ENCODE data around the gene MANEA. TPM values are rescaled to one million over a fixed set of nuclear protein-coding genes. Genes with fewer than 3 reads are reported as not detected.

Gene MANEA
- total and polyA plus RNA-seq, 10 of the 15 experiments (the other 5 are each of a cell fraction or from before 2014, with no cell fraction given): 5.8 to 19.5 (median 12.5) TPM

DNA sequence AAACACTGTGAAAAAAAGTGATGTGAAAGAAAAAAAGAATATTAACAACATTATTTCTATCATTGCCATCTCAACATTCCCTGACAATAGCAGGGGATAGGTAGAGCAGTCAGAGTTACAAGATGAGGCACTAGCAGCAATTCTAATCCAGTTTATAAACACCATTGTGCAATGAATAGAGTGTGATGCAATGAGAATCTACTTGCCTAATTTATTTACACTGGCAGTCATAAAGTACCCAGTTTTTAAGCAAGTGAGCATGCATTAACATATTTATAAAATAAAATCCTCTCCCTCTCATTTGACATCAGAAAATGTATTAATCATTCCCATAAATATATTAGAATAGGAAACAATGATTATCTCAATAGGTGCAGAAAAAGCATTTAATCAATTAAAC lies 2.5 kb upstream of the MANEA start:
- FAIRE-seq (no peak), ATAC-seq (no peak), DNase-seq (ENCODE audit: low read depth, low spot score) (no peak)
- intact Hi-C loops (cut with micrococcal nuclease; ENCODE audit: unreplicated experiment) (loop anchor here (5.0 kb wide), 2 partner anchors 947 to 1322 kb away; partner anchors contain the start of genes NDUFAF4 and UFL1), in situ Hi-C loops (cut with MboI) (loop anchor here (10.0 kb wide), 1 partner anchor 950 kb away; the partner anchor contains the start of gene UFL1)
- no peaks in the 10 kb centered on the region for H4K20me1 ChIP-seq (ENCODE audit: control insufficient read depth, insufficient read depth)
- SMC1A ChIA-PET (ENCODE audit: uncharacterized antibody, unreplicated experiment): no interaction called here
- RAD21 ChIA-PET (ENCODE audit: unreplicated experiment): no interaction called here
- H3K9ac ChIP-seq (ENCODE audit: control insufficient read depth, insufficient read depth, low read length): no peak overlapping the region
- H3K36me3 ChIP-seq (ENCODE audit: control insufficient read depth in 2 of 2, insufficient read depth in 2 of 2, low read length in 1 of 2): no peaks in the 10 kb centered on the region
- POLR2A ChIA-PET: no interaction called here
- no peaks in the 10 kb centered on the region; the same call in 1 of the 2 replicates for H3K4me1 ChIP-seq (ENCODE audit: control insufficient read depth, insufficient read depth, low read length)
- BruUV-seq (replicated peaks): no TSS peak
- H3K9me3 ChIP-seq (replicated peaks; ENCODE audit: control insufficient read depth, insufficient read depth, low read length): no peaks in the 10 kb centered on the region
- peak overlapping the region; percentile 92; the same call in 1 of the 2 replicates for H3K4me3 ChIP-seq
- no peak overlapping the region for H3K27ac ChIP-seq (ENCODE audit: control insufficient read depth, insufficient read depth)
- CTCF ChIA-PET: no interaction called here
- no peaks in the 10 kb centered on the region for H3K27me3 ChIP-seq (replicated peaks in 1 of 2; ENCODE audit: control insufficient read depth in 2 of 2, insufficient read depth in 2 of 2, low read length in 1 of 2)
- H3K4me2 ChIP-seq (ENCODE audit: control insufficient read depth, insufficient read depth): peak overlapping the region; percentile 64
- peaks cover 47% of the 10 kb centered on the region for H3K79me2 ChIP-seq (ENCODE audit: control insufficient read depth, insufficient read depth, low read length)
- no peak overlapping the region for H2AFZ ChIP-seq (ENCODE audit: control insufficient read depth, low read depth, low read length)
- TF ChIP-seq HDAC6 (IDR thresholded peaks at IDR 0.05; ENCODE audit: unreplicated experiment) (no peak), KLF5 (IDR thresholded peaks at IDR 0.05; ENCODE audit: partially characterized antibody) (no peak), CHD1 (IDR thresholded peaks at IDR 0.05; ENCODE audit: low read depth, low read length) (no peak), SP1 (IDR thresholded peaks at IDR 0.05; ENCODE audit: low read depth, low read length) (no peak), POLR2AphosphoS2 (IDR thresholded peaks at IDR 0.05; ENCODE audit: low read depth, low read length) (no peak), ASH2L (IDR thresholded peaks at IDR 0.05; ENCODE audit: borderline replicate concordance, low read depth) (no peak), RAD21 (IDR thresholded peaks at IDR 0.05; ENCODE audit: insufficient read depth, low read depth, low read length) (no peak), KDM1A (IDR thresholded peaks at IDR 0.05; ENCODE audit: borderline replicate concordance) (no peak)
- TF ChIP-seq, protein P1, sequence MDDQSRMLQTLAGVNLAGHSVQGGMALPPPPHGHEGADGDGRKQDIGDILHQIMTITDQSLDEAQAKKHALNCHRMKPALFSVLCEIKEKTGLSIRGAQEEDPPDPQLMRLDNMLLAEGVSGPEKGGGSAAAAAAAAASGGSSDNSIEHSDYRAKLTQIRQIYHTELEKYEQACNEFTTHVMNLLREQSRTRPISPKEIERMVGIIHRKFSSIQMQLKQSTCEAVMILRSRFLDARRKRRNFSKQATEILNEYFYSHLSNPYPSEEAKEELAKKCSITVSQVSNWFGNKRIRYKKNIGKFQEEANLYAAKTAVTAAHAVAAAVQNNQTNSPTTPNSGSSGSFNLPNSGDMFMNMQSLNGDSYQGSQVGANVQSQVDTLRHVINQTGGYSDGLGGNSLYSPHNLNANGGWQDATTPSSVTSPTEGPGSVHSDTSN (IDR thresholded peaks at IDR 0.05; ENCODE audit: insufficient replicate concordance, low read depth, low read length): no peak
